8988T (cell line): ENCODE measurements around the gene USP25.

Experiments
- DNase-seq: peaks from one replicate; pipeline ENCODE4 v3.0.0; 2011

Gene USP25

GRCh38 chr21:15874615-15875014 is 144.8 kb downstream of the USP25 start:
- no peak for DNase-seq

GRCh38 chr21:15875286-15875685 is 145.5 kb downstream of the USP25 start:
- no peak for DNase-seq

- DNase-seq = no peak
Observed at GRCh38 chr21:15893902-15894301, 164.1 kb downstream of the USP25 start.

GRCh38 chr21:15894596-15894995 is 164.8 kb downstream of the USP25 start:
- no peak for DNase-seq

- no peak for DNase-seq
Observed at GRCh38 chr21:15895142-15896106, 165.6 kb downstream of the USP25 start.

- no peak for DNase-seq
Observed at GRCh38 chr21:15896501-15896900, 166.7 kb downstream of the USP25 start.

- no peak for DNase-seq
Observed at GRCh38 chr21:15904389-15904788, 174.6 kb downstream of the USP25 start.

GRCh38 chr21:15908187-15908586 is 178.4 kb downstream of the USP25 start:
- no peak for DNase-seq

- DNase-seq = no peak
Observed at GRCh38 chr21:15928196-15928595, 198.4 kb downstream of the USP25 start.

- DNase-seq = no peak
Observed at GRCh38 chr21:15928686-15929425, 199.1 kb downstream of the USP25 start.

GRCh38 chr21:15929536-15929935 is 199.8 kb downstream of the USP25 start:
- DNase-seq = no peak
